ENCODE data around the gene PPP1R37. TPM values are rescaled to one million over a fixed set of nuclear protein-coding genes. Genes with fewer than 3 reads are reported as not detected.
A peak's percentile ranks its signal among the peaks of the same experiment; 100 is the strongest.

Gene PPP1R37
- total RNA-seq, 2 donors from 2014 or later = 21.7 to 22.9 TPM

GRCh38 chr19:45158503-45159209 is 65.7 kb downstream of the PPP1R37 start:
- no peaks in the 10 kb centered on the region for H3K9me3 ChIP-seq
- DNase-seq (ENCODE audit: low spot score) = no peak
- H3K27me3 ChIP-seq = no peaks in the 10 kb centered on the region
- no peak overlapping the region for H3K27ac ChIP-seq
- no peaks in the 10 kb centered on the region for H3K36me3 ChIP-seq
- TF ChIP-seq CTCF (IDR thresholded peaks at IDR 0.05) = no peak
- H3K4me3 ChIP-seq = no peak overlapping the region
- peaks cover 0 to 16% of the 10 kb centered on the region in 2 donors for H3K4me1 ChIP-seq

GRCh38 chr19:45159210-45159970 is 66.4 kb downstream of the PPP1R37 start:
- H3K4me1 ChIP-seq = peaks cover 0 to 13% of the 10 kb centered on the region in 2 donors
- H3K27ac ChIP-seq = no peak overlapping the region
- no peak overlapping the region for H3K4me3 ChIP-seq
- DNase-seq (ENCODE audit: low spot score) = no peak
- no peaks in the 10 kb centered on the region for H3K27me3 ChIP-seq
- no peaks in the 10 kb centered on the region for H3K36me3 ChIP-seq
- no peaks in the 10 kb centered on the region for H3K9me3 ChIP-seq
- TF ChIP-seq CTCF (IDR thresholded peaks at IDR 0.05) = no peak

GRCh38 chr19:45159971-45160324 is 67.0 kb downstream of the PPP1R37 start:
- no peak for TF ChIP-seq CTCF (IDR thresholded peaks at IDR 0.05)
- no peaks in the 10 kb centered on the region for H3K27me3 ChIP-seq
- no peak overlapping the region for H3K4me3 ChIP-seq
- no peak for DNase-seq (ENCODE audit: low spot score)
- H3K4me1 ChIP-seq = peaks cover 0 to 14% of the 10 kb centered on the region in 2 donors
- H3K9me3 ChIP-seq = no peaks in the 10 kb centered on the region
- no peak overlapping the region for H3K27ac ChIP-seq
- H3K36me3 ChIP-seq = no peaks in the 10 kb centered on the region

GRCh38 chr19:45160870-45161737 is 68.1 kb downstream of the PPP1R37 start, which contains the start of gene NKPD1:
Gene NKPD1 (minus strand): TSS chr19:45160982. CDS start chr19:45160150, 832 bp downstream.
- Histone ChIP-seq H3K4me1 (peaks cover 0 to 20% of the 10 kb centered on the region in 2 donors), H3K4me3 (no peak within 1 kb of the TSS), H3K9me3 (no peaks in the 10 kb centered on the region), H3K36me3 (no peaks in the 10 kb centered on the region), H3K27ac (no peak within 1 kb of the TSS), H3K27me3 (no peaks in the 10 kb centered on the region)
- DNase-seq (ENCODE audit: low spot score) = no peak
- TF ChIP-seq CTCF (IDR thresholded peaks at IDR 0.05) = no peak

- TF ChIP-seq CTCF (IDR thresholded peaks at IDR 0.05) = peak in 1 of 2 donors; percentile 65
- Histone ChIP-seq H3K36me3 (no peaks in the 10 kb centered on the region), H3K27me3 (no peaks in the 10 kb centered on the region), H3K4me1 (peaks cover 0 to 28% of the 10 kb centered on the region in 2 donors), H3K9me3 (no peaks in the 10 kb centered on the region), H3K27ac (no peak overlapping the region), H3K4me3 (no peak overlapping the region)
- DNase-seq (ENCODE audit: low spot score) = no peak
Measured at GRCh38 chr19:45161738-45162607, 69.0 kb downstream of the PPP1R37 start.

Measured in right atrium auricular region (tissue), 2 donors.